ENCODE data around the gene SPATA7.

DNA sequence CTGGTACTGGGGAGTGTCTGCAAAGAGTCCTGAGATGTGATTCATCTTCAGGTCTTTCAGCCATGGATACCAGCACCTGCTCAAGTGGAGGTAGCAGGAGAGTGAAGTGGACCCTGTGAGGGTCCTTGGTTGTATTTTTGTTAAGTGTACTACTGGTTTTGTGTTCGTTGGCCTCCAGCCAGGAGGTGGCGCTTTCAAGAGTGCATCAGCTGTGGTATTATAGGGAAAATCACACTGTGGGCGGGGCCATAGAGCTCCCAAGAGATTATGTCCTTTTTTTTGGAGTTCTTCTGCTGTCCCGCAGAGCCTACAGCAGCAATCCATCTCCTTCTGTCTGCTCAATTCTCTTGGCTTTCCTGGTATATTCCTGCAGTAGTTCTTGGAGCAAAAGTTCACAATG lies 66.8 kb downstream of the SPATA7 start:
- TF ChIP-seq, protein P1, sequence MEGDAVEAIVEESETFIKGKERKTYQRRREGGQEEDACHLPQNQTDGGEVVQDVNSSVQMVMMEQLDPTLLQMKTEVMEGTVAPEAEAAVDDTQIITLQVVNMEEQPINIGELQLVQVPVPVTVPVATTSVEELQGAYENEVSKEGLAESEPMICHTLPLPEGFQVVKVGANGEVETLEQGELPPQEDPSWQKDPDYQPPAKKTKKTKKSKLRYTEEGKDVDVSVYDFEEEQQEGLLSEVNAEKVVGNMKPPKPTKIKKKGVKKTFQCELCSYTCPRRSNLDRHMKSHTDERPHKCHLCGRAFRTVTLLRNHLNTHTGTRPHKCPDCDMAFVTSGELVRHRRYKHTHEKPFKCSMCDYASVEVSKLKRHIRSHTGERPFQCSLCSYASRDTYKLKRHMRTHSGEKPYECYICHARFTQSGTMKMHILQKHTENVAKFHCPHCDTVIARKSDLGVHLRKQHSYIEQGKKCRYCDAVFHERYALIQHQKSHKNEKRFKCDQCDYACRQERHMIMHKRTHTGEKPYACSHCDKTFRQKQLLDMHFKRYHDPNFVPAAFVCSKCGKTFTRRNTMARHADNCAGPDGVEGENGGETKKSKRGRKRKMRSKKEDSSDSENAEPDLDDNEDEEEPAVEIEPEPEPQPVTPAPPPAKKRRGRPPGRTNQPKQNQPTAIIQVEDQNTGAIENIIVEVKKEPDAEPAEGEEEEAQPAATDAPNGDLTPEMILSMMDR (conservative IDR thresholded peaks at IDR 0.05; ENCODE audit: low read depth, low read length) = no peak
- no peak for TF ChIP-seq EZH2 (IDR thresholded peaks at IDR 0.05; ENCODE audit: borderline replicate concordance, low read depth, low read length, poor library complexity, severe bottlenecking)

Data from A673 (cell line).